HepG2 (cell line): ENCODE data around the gene MALRD1. TPM values are rescaled to one million over a fixed set of nuclear protein-coding genes. Genes with fewer than 3 reads are reported as not detected.

Experiments used
- ATAC-seq: fragments of 200-7000 bp; cut with Tn5 transposase; 3 replicates; pipeline ENCODE4 v1.9.1; 2020; ENCODE audit warnings: mild to moderate bottlenecking, moderate library complexity
- BruUV-seq: library from RNA; stranded (reverse); fragments of 400-500 nt; replicated peaks from 2 replicates; lab custom pipeline; 2021; lab: Mats Ljungman, UMichigan
- CTCF ChIA-PET: fragments of 300-600 bp; formaldehyde crosslinking; extraction: SDS; loops from one replicate; lab custom pipeline; 2021; ENCODE audit warnings: low total read pairs, inconsistent platforms, low intra/inter-chr PET ratio; lab: Yijun Ruan, JAX
- POLR2A ChIA-PET: fragments of 350-600 bp; sonication (Branson Sonifier 250); formaldehyde crosslinking; loops from one replicate; lab custom pipeline; 2020; ENCODE audit warnings: antibody characterized with exemption, inconsistent platforms; lab: Yijun Ruan, JAX
- DNase-seq: peaks from one replicate; pipeline ENCODE4 v3.0.0-alpha.2; 2015; ENCODE audit warnings: low spot score
- FAIRE-seq: peaks from 3 replicates; lab custom pipeline; 2011; peaks lifted over from hg19 to GRCh38; lab: Jason Lieb, UNC
- H2AFZ ChIP-seq: one replicate; pipeline ENCODE4 v1.6.1; 2011; ENCODE audit warnings: low read length, inconsistent platforms
- H3K27ac ChIP-seq: fragments of 300-600 bp; 3 replicates; pipeline ENCODE4 v1.8.0; 2011; ENCODE audit warnings: mixed run types, mild to moderate bottlenecking, mixed read lengths, low read length, inconsistent platforms; ENCODE audit not compliant: insufficient read depth; ENCODE audit errors: extremely low read length
- H3K27me3 ChIP-seq, 2 experiments: fragments of 200-600 bp in 1 of 2; 2 replicates in 1 of 2; 3 replicates in 1 of 2; pipeline versions ENCODE4 v1.6.0 to v1.8.0; 2011; ENCODE audit warnings: low read length in 2 of 2, mild to moderate bottlenecking in 2 of 2, moderate library complexity in 2 of 2, inconsistent platforms in 1 of 2; ENCODE audit not compliant: insufficient read depth in 2 of 2, control insufficient read depth in 1 of 2
- H3K36me3 ChIP-seq, 2 experiments: fragments of 200-600 bp in 1 of 2; replicated peaks in 1 of 2; 2 replicates in 1 of 2; 3 replicates in 1 of 2; pipeline versions ENCODE4 v1.5.1 to v1.8.0; 2011; ENCODE audit warnings: low read length in 2 of 2, inconsistent platforms in 1 of 2; ENCODE audit not compliant: insufficient read depth in 2 of 2, control insufficient read depth in 1 of 2
- H3K4me1 ChIP-seq: 2 replicates; pipeline ENCODE4 v1.5.1; 2012; ENCODE audit warnings: low read length, inconsistent platforms; ENCODE audit not compliant: insufficient read depth
- H3K4me2 ChIP-seq: 2 replicates; pipeline ENCODE4 v1.6.0; 2011; ENCODE audit warnings: low read depth, low read length, inconsistent platforms
- H3K4me3 ChIP-seq, 3 experiments: fragments of 200-600 bp in 1 of 3; sonication (generic), shearing (Covaris generic) in 1 of 3; replicated peaks in 1 of 3; 2 replicates each; pipeline ENCODE4 v1.5.1; 2011 to 2016; ENCODE audit warnings: low read length in 3 of 3, inconsistent platforms in 2 of 3, low read depth in 2 of 3, mild to moderate bottlenecking in 2 of 3, control low read depth in 1 of 3, mixed read lengths in 1 of 3; ENCODE audit not compliant: insufficient read depth in 1 of 3
- H3K79me2 ChIP-seq: one replicate; pipeline ENCODE4 v1.6.1; 2011; ENCODE audit warnings: low read length, inconsistent platforms; ENCODE audit not compliant: insufficient read depth
- H3K9ac ChIP-seq: 2 replicates; pipeline ENCODE4 v1.6.0; 2011; ENCODE audit warnings: mild to moderate bottlenecking, low read depth, low read length, inconsistent platforms; ENCODE audit not compliant: insufficient read depth
- H3K9me3 ChIP-seq: 2 replicates; pipeline ENCODE4 v1.5.1; 2012; ENCODE audit warnings: mild to moderate bottlenecking, low read length
- H4K20me1 ChIP-seq: 2 replicates; pipeline ENCODE4 v1.6.0; 2011; ENCODE audit warnings: inconsistent platforms, mild to moderate bottlenecking, low read length, moderate library complexity; ENCODE audit not compliant: insufficient read depth
- ARNT2 ChIP-seq: sonication (generic); formaldehyde crosslinking; IDR thresholded peaks from 2 replicates; pipeline ENCODE4 v1.8.0; 2022; ENCODE audit warnings: mild to moderate bottlenecking, low read depth, missing genetic modification reagents, moderate library complexity
- ARNTL ChIP-seq: sonication (generic); formaldehyde crosslinking; IDR thresholded peaks from 2 replicates; pipeline ENCODE4 v1.4.0; 2020; ENCODE audit warnings: mild to moderate bottlenecking, missing genetic modification reagents
- E2F5 ChIP-seq: sonication (generic); formaldehyde crosslinking; conservative IDR thresholded peaks from 2 replicates; pipeline ENCODE4 v1.4.0; 2020; ENCODE audit warnings: missing genetic modification reagents
- IRF1 ChIP-seq: sonication (generic); formaldehyde crosslinking; IDR thresholded peaks from 2 replicates; pipeline ENCODE4 v1.4.0; 2020; ENCODE audit warnings: low read depth, mild to moderate bottlenecking, missing genetic modification reagents
- KDM1A ChIP-seq: IDR thresholded peaks from 2 replicates; pipeline ENCODE4 v1.6.1; 2016; ENCODE audit warnings: missing compliant biosample characterization
- PRDM15 ChIP-seq: sonication (generic); formaldehyde crosslinking; IDR thresholded peaks from 2 replicates; pipeline ENCODE4 v1.4.0; 2020; ENCODE audit warnings: missing genetic modification reagents
- ZBTB42 ChIP-seq: sonication (generic); formaldehyde crosslinking; IDR thresholded peaks from 2 replicates; pipeline ENCODE4 v1.5.0; 2020; ENCODE audit warnings: mild to moderate bottlenecking, missing genetic modification reagents
- ZNF44 ChIP-seq: sonication (generic); formaldehyde crosslinking; IDR thresholded peaks from 2 replicates; pipeline ENCODE4 v1.5.1; 2020; ENCODE audit warnings: mild to moderate bottlenecking, missing genetic modification reagents
- ZNF770 ChIP-seq: sonication (generic); formaldehyde crosslinking; IDR thresholded peaks from 2 replicates; pipeline ENCODE4 v1.5.0; 2020; ENCODE audit warnings: mild to moderate bottlenecking, missing genetic modification reagents
- ZSCAN9 ChIP-seq: IDR thresholded peaks from 2 replicates; pipeline ENCODE4 v1.6.1; 2016; ENCODE audit warnings: borderline replicate concordance
- WGBS: methylation state at CpG from one replicate; pipeline ENCODE4 v1.1.6; 2017; ENCODE audit warnings: low lambda C conversion rate; 5-methylcytosine and 5-hydroxymethylcytosine counted together
- in situ Hi-C: cut with HindIII; loops from 2 replicates; pipeline ENCODE4 v1.10.0; 2017; ENCODE audit warnings: low pct_unique_long_range_greater_than_20kb; ENCODE audit not compliant: extremely low pct_ligation_motif_present
- intact Hi-C: fragments of 100-400 bp; cut with micrococcal nuclease; formaldehyde crosslinking; loops from one replicate; pipeline ENCODE4 v1.10.0; 2022; ENCODE audit not compliant: unreplicated experiment
- polyA plus RNA-seq, 8 experiments: library from polyadenylated mRNA; depleted of rRNA in 3 of 8; stranded (reverse) in 7 of 8; unstranded in 1 of 8; fragments of >200 nt; fragmentation: Illumina TruSeq in 4 of 8; extraction: Trizol in 4 of 8; gene quantifications; 2 replicates each; pipeline versions ENCODE4 v1.2.1 to v1.2.3, GENCODE V29; 2011 to 2016; ENCODE audit warnings: low read depth in 4 of 8, missing spikeins in 1 of 8, mixed read lengths in 1 of 8; ENCODE audit not compliant: insufficient read depth in 1 of 8
- total RNA-seq, 5 experiments: library from RNA; depleted of rRNA; stranded (reverse); fragments of >200 nt; fragmentation: Illumina TruSeq; extraction: Trizol; gene quantifications; 2 replicates each; pipeline ENCODE4 v1.2.3, GENCODE V29; 2016; ENCODE audit warnings: low read depth in 1 of 5

The MALRD1 gene
- total and polyA plus RNA-seq, 2 of the 13 experiments (the other 11 are each of a cell fraction or from before 2014, with no cell fraction given), result 5.7 to 15.4 TPM

GRCh38 chr10:19107406-19107805 lies 58.8 kb downstream of the MALRD1 start (continued):
- no peak for TF ChIP-seq ZNF770 (CRISPR knock-in tag)
- TF ChIP-seq, all 625 proteins: peak for 0

- TF ChIP-seq ZBTB42 (no peak), ARNTL (CRISPR knock-in tag) (no peak), ZNF44 (CRISPR knock-in tag) (no peak), ARNT2 (no peak), E2F5 (no peak), ZSCAN9 (CRISPR knock-in tag) (no peak), KDM1A (no peak), PRDM15 (CRISPR knock-in tag) (no peak), IRF1 (CRISPR knock-in tag) (no peak)
- FAIRE-seq, result no peak
- no peaks in the 10 kb centered on the region for H3K79me2 ChIP-seq
- H2AFZ ChIP-seq, result no peak overlapping the region
- H3K36me3 ChIP-seq, result no peaks in the 10 kb centered on the region
- DNase-seq, result no peak
- H3K27ac ChIP-seq, result no peak overlapping the region
- in situ Hi-C loops, result no loop called here
- POLR2A ChIA-PET, result no interaction called here
- H3K27me3 ChIP-seq, result no peaks in the 10 kb centered on the region
- H3K4me3 ChIP-seq, result no peak overlapping the region
- H3K9ac ChIP-seq, result no peak overlapping the region
- intact Hi-C loops, result no loop called here
- no peaks in the 10 kb centered on the region for H3K4me1 ChIP-seq
- ATAC-seq, result no peak
- 6% methylated on average over 1 of the region's 1 CpG for WGBS
- CTCF ChIA-PET, result no interaction called here
- H3K4me2 ChIP-seq, result no peak overlapping the region
- no peaks in the 10 kb centered on the region for H4K20me1 ChIP-seq
- peaks cover 12% of the 10 kb centered on the region; the same call in 1 of the 2 replicates for H3K9me3 ChIP-seq
- no TSS peak for BruUV-seq
These were observed 63.1 kb downstream of the MALRD1 start for GRCh38 chr10:19111501-19112267.
